ENCODE data around the gene CSMD2. TPM values are rescaled to one million over a fixed set of nuclear protein-coding genes. Genes with fewer than 3 reads are reported as not detected.

The CSMD2 gene
- total RNA-seq, 2 experiments from 2014 or later: not detected

DNA sequence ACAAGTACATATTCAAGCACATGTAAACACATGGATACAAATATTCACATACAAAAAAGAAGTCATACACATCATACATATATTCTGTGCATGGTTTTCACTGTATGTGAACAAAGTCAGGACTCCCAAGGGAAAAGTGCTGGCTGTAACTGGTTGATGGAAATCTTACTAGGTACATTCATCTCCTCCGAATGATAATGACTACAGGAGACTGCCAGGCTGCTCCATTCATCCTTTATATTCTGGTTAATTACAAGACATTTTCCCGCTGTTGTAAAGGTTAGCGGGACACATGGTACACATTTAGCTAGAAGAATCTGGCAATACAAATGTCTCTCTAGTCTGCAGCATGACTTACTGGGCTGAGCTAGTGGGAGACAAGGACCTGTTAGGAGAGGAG is 327.4 kb downstream of the CSMD2 start:
- no peaks in the 10 kb centered on the region for H4K20me1 ChIP-seq (ENCODE audit: insufficient read depth, low read length)
- no peak overlapping the region for H2AFZ ChIP-seq (ENCODE audit: low read length)
- BruUV-seq (replicated peaks): no TSS peak
- H3K79me2 ChIP-seq (ENCODE audit: insufficient read depth, low read depth, low read length): no peaks in the 10 kb centered on the region
- POLR2A ChIA-PET: no interaction called here
- no peaks in the 10 kb centered on the region for H3K4me1 ChIP-seq (ENCODE audit: insufficient read depth, low read length, poor library complexity, severe bottlenecking)
- no peaks in the 10 kb centered on the region for H3K9me2 ChIP-seq (ENCODE audit: insufficient read depth, low read length)
- TF ChIP-seq, protein P1, sequence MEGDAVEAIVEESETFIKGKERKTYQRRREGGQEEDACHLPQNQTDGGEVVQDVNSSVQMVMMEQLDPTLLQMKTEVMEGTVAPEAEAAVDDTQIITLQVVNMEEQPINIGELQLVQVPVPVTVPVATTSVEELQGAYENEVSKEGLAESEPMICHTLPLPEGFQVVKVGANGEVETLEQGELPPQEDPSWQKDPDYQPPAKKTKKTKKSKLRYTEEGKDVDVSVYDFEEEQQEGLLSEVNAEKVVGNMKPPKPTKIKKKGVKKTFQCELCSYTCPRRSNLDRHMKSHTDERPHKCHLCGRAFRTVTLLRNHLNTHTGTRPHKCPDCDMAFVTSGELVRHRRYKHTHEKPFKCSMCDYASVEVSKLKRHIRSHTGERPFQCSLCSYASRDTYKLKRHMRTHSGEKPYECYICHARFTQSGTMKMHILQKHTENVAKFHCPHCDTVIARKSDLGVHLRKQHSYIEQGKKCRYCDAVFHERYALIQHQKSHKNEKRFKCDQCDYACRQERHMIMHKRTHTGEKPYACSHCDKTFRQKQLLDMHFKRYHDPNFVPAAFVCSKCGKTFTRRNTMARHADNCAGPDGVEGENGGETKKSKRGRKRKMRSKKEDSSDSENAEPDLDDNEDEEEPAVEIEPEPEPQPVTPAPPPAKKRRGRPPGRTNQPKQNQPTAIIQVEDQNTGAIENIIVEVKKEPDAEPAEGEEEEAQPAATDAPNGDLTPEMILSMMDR (conservative IDR thresholded peaks at IDR 0.05; ENCODE audit: low read length): no peak
- no peak for TF ChIP-seq EZH2phosphoT487 (IDR thresholded peaks at IDR 0.05; ENCODE audit: borderline replicate concordance, low read depth, low read length)
- CTCF ChIA-PET (ENCODE audit: unreplicated experiment): no interaction called here
- no peak for DNase-seq (ENCODE audit: low spot score)
- no peaks in the 10 kb centered on the region for H3K9me3 ChIP-seq (ENCODE audit: low read length)
- H3K4me2 ChIP-seq (ENCODE audit: low read length): no peak overlapping the region
- no peak overlapping the region for H3K27ac ChIP-seq (ENCODE audit: low read depth, low read length, poor library complexity, severe bottlenecking)
- H3K36me3 ChIP-seq (ENCODE audit: insufficient read depth, low read length): no peaks in the 10 kb centered on the region
- H3K4me3 ChIP-seq (ENCODE audit: low read depth, low read length, poor library complexity, severe bottlenecking): no peak overlapping the region
- intact Hi-C loops (cut with micrococcal nuclease; ENCODE audit: unreplicated experiment): no loop called here

DNA sequence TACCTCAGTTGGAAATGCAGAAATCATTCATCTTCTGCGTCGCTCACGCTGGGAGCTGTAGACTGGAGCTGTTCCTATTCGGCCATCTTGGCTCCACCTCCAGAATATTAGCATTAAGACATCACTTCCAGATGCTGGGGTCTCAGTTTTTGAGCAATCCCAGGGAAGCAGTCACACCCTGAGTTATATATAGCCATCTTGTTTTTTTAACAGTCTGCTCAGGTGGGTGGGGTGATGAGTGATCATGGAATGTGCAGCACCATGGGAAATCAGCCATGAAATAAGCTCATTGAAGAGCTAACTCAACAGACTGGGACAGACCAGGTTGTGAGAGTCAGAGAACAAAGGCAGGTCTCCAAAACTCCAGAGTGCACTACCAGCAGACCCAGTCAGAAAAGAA is 328.1 kb downstream of the CSMD2 start:
- no peak for TF ChIP-seq EZH2phosphoT487 (IDR thresholded peaks at IDR 0.05; ENCODE audit: borderline replicate concordance, low read depth, low read length)
- TF ChIP-seq, protein P1 (conservative IDR thresholded peaks at IDR 0.05; ENCODE audit: low read length): no peak
- no peaks in the 10 kb centered on the region for H3K79me2 ChIP-seq (ENCODE audit: insufficient read depth, low read depth, low read length)
- no peak overlapping the region for H3K4me3 ChIP-seq (ENCODE audit: low read depth, low read length, poor library complexity, severe bottlenecking)
- no peaks in the 10 kb centered on the region for H3K9me3 ChIP-seq (ENCODE audit: low read length)
- H3K36me3 ChIP-seq (ENCODE audit: insufficient read depth, low read length): no peaks in the 10 kb centered on the region
- intact Hi-C loops (cut with micrococcal nuclease; ENCODE audit: unreplicated experiment): no loop called here
- CTCF ChIA-PET (ENCODE audit: unreplicated experiment): no interaction called here
- DNase-seq (ENCODE audit: low spot score): no peak
- H3K4me2 ChIP-seq (ENCODE audit: low read length): no peak overlapping the region
- no peaks in the 10 kb centered on the region for H4K20me1 ChIP-seq (ENCODE audit: insufficient read depth, low read length)
- POLR2A ChIA-PET: no interaction called here
- no peak overlapping the region for H3K27ac ChIP-seq (ENCODE audit: low read depth, low read length, poor library complexity, severe bottlenecking)
- no TSS peak for BruUV-seq (replicated peaks)
- no peaks in the 10 kb centered on the region for H3K9me2 ChIP-seq (ENCODE audit: insufficient read depth, low read length)
- no peaks in the 10 kb centered on the region for H3K4me1 ChIP-seq (ENCODE audit: insufficient read depth, low read length, poor library complexity, severe bottlenecking)
- H2AFZ ChIP-seq (ENCODE audit: low read length): no peak overlapping the region

- Histone ChIP-seq H2AFZ (ENCODE audit: low read length) (no peak overlapping the region), H3K4me2 (ENCODE audit: low read length) (no peak overlapping the region), H3K36me3 (ENCODE audit: insufficient read depth, low read length) (no peaks in the 10 kb centered on the region), H3K27ac (ENCODE audit: low read depth, low read length, poor library complexity, severe bottlenecking) (no peak overlapping the region), H3K4me1 (ENCODE audit: insufficient read depth, low read length, poor library complexity, severe bottlenecking) (no peaks in the 10 kb centered on the region), H3K9me2 (ENCODE audit: insufficient read depth, low read length) (no peaks in the 10 kb centered on the region), H3K79me2 (ENCODE audit: insufficient read depth, low read depth, low read length) (no peaks in the 10 kb centered on the region), H4K20me1 (ENCODE audit: insufficient read depth, low read length) (no peaks in the 10 kb centered on the region), H3K9me3 (ENCODE audit: low read length) (no peaks in the 10 kb centered on the region), H3K4me3 (ENCODE audit: low read depth, low read length, poor library complexity, severe bottlenecking) (no peak overlapping the region)
- intact Hi-C loops (cut with micrococcal nuclease; ENCODE audit: unreplicated experiment): no loop called here
- no TSS peak for BruUV-seq (replicated peaks)
- ChIA-PET CTCF (ENCODE audit: unreplicated experiment) (no interaction called here), POLR2A (no interaction called here)
- DNase-seq (ENCODE audit: low spot score): no peak
- no peak for TF ChIP-seq EZH2phosphoT487 (IDR thresholded peaks at IDR 0.05; ENCODE audit: borderline replicate concordance, low read depth, low read length)
Observed at GRCh38 chr1:33828654-33829053, 336.4 kb downstream of the CSMD2 start.
